ENCODE data around the gene AFAP1L2. TPM values are rescaled to one million over a fixed set of nuclear protein-coding genes. Genes with fewer than 3 reads are reported as not detected.

AFAP1L2 gene
- total and polyA plus RNA-seq, 4 experiments from 2014 or later, result 0.50 to 4.3 (median 2.3) TPM

DNA sequence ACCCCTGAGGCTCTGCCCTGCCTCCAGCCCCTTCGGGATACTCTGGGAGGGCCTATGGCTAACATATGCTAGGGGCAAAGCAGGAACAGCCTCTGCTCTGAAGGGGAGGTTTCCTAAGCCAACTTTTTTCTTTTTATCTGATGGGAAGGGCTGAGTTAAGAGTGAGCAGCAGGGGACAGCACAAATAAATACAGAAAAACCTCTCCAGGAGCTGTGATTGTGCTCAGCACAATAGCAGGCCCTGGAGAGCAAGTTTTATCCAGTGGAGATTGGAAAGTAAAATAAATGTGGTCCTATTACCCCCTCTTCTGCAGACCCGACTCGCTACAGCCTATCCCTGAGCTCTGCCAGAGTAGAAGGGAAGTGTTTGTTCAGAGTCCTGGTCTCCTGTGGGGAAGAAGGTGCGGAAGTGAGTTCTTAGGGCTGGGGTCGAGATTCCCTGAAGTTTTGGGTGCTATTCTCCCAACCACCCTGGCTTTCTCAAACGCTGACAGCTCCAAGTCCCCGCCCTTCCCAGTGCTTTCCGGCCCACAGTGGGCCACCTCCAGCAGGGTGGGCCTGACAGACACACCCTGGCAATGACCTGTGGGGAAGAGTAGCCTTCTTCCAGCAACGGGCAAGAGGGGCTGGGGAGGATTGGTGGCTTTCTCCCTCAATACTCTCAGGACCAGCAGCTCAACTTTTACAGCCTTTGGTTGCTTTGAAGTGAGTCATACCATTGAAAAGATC lies 23.0 kb upstream of the AFAP1L2 start:
- Mint-ChIP-seq H3K9me3 (peaks cover 0 to 4% (median 0%) of the 10 kb centered on the region in 8 donors), H3K4me1 (no peaks in the 10 kb centered on the region), H3K4me3 (no peak overlapping the region), H3K27me3 (no peaks in the 10 kb centered on the region), H3K36me3 (peaks cover 26 to 27% of the 10 kb centered on the region in 2 donors), H3K27ac (no peak overlapping the region)
- Histone ChIP-seq H3K4me3 (ENCODE audit: low read length in 2 of 2) (no peak overlapping the region), H3K27ac (ENCODE audit: low read depth, low read length) (no peak overlapping the region), H3K36me3 (ENCODE audit: insufficient read depth, low read length) (no peaks in the 10 kb centered on the region), H3K4me1 (ENCODE audit: insufficient read depth, low read length) (no peaks in the 10 kb centered on the region), H3K27me3 (ENCODE audit: insufficient read depth, low read length) (no peaks in the 10 kb centered on the region), H3K9me3 (ENCODE audit: control insufficient read depth in 1 of 2, low read length in 2 of 2) (no peaks in the 10 kb centered on the region)
- POLR2A ChIA-PET (ENCODE audit: partially characterized antibody), result interaction anchor here (1.0 kb wide), 1 partner anchor 11 kb away, joined by 3 read pairs; no protein-coding TSS in a partner anchor
- CTCF ChIA-PET (ENCODE audit: partially characterized antibody), result interaction anchor here (1.0 kb wide), 1 partner anchor 358 kb away, joined by 3 read pairs; no protein-coding TSS in a partner anchor
- no peak for DNase-seq
- intact Hi-C loops (cut with micrococcal nuclease), result no loop called here

DNA sequence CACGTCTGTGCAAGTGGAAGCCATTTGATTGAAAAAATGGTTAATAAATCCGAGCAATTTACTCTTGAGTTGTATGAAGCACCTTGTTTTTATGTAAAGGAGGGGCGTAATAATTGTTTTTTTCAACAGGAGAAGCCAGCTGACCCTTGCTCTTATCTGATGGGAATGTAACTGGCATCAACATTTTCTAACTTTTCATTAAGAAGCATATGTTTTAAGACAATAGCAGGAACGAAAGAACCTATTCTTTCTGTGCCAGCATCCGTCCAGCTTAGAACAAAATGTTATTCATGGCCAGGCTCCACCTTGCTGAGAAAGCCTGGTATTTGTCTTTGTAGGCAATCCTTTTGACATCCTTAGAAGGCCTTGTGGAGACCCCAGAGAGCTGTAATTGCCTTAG lies 22.2 kb upstream of the AFAP1L2 start:
- no peaks in the 10 kb centered on the region for H3K36me3 ChIP-seq (ENCODE audit: insufficient read depth, low read length)
- Mint-ChIP-seq H3K36me3 (peaks cover 19% of the 10 kb centered on the region in 2 donors), H3K4me3 (no peak overlapping the region), H3K27ac (no peak overlapping the region), H3K9me3 (peaks cover 0 to 4% (median 0%) of the 10 kb centered on the region in 8 donors), H3K27me3 (no peaks in the 10 kb centered on the region), H3K4me1 (no peaks in the 10 kb centered on the region)
- DNase-seq, result no peak
- no peak overlapping the region for H3K4me3 ChIP-seq (ENCODE audit: low read length in 2 of 2)
- no peaks in the 10 kb centered on the region for H3K27me3 ChIP-seq (ENCODE audit: insufficient read depth, low read length)
- no peak overlapping the region for H3K27ac ChIP-seq (ENCODE audit: low read depth, low read length)
- ChIA-PET CTCF (ENCODE audit: partially characterized antibody) (interaction anchor here (0.6 kb wide), 1 partner anchor 267 kb away, joined by 3 read pairs; no protein-coding TSS in a partner anchor), POLR2A (ENCODE audit: partially characterized antibody) (no interaction called here)
- H3K4me1 ChIP-seq (ENCODE audit: insufficient read depth, low read length), result no peaks in the 10 kb centered on the region
- H3K9me3 ChIP-seq (ENCODE audit: control insufficient read depth in 1 of 2, low read length in 2 of 2), result no peaks in the 10 kb centered on the region
- intact Hi-C loops (cut with micrococcal nuclease), result no loop called here

DNA sequence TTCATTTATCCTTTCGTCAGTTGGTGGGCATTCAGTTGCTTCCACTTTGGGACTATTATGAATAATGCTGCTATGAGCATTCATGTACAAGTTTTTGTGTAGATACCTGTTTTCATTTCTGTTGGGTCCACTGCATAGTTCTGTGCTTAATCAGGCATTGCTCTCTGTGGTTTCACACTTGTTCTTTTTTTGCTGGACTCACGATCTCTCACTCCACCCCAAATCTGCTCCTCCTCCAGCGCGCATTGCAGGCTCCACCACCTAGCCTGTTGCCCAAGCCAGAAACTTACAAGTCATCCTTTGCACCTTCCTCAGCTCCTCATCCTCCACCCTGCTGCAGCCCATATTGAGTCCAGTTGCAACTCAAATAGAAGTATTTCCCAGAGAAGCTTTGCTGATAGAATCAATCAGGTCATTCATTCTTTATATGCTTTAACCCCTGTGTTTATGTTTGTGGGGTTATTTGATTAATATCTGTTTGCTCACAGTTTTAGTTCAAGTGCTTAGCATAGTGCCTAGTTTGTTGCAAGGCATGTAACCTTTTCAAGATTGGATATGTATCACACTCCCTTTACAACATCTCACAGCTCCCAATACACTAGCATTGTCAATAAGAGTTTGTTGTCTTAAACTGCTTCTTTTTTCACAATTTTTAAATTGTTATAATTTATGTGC lies 16.6 kb upstream of the AFAP1L2 start:
- no peaks in the 10 kb centered on the region for H3K27me3 ChIP-seq (ENCODE audit: insufficient read depth, low read length)
- Mint-ChIP-seq H3K9me3 (peaks cover 0 to 4% (median under 1%) of the 10 kb centered on the region in 8 donors), H3K27me3 (peaks cover 8 to 17% of the 10 kb centered on the region in 2 donors), H3K36me3 (no peaks in the 10 kb centered on the region), H3K4me3 (no peak overlapping the region), H3K4me1 (no peaks in the 10 kb centered on the region), H3K27ac (no peak overlapping the region)
- ChIA-PET CTCF (ENCODE audit: partially characterized antibody) (no interaction called here), POLR2A (ENCODE audit: partially characterized antibody) (no interaction called here)
- no peaks in the 10 kb centered on the region for H3K9me3 ChIP-seq (ENCODE audit: control insufficient read depth in 1 of 2, low read length in 2 of 2)
- no peak for DNase-seq
- no peaks in the 10 kb centered on the region for H3K4me1 ChIP-seq (ENCODE audit: insufficient read depth, low read length)
- H3K27ac ChIP-seq (ENCODE audit: low read depth, low read length), result no peak overlapping the region
- no peak overlapping the region for H3K4me3 ChIP-seq (ENCODE audit: low read length in 2 of 2)
- intact Hi-C loops (cut with micrococcal nuclease), result no loop called here
- no peaks in the 10 kb centered on the region for H3K36me3 ChIP-seq (ENCODE audit: insufficient read depth, low read length)

DNA sequence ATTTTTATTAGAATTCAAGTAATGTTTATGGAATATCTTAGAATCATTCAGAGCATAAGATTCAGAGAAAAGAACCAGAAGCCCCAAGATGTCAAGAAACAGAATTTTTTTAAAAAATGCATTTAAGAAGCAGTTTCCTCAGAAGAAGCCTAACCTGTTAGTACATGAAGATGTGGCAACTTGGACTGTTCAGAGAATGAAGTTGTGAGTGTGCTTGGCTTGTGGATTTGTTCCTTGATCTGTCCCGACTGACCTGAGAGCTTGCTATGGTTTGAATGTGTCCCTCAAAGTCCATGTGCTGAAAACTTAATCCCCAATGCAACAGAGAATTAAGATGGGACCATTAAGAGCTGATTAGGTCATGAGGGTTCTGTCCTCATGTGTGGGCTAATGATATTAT lies 13.8 kb upstream of the AFAP1L2 start:
- Histone ChIP-seq H3K4me3 (ENCODE audit: low read length in 2 of 2) (no peak overlapping the region), H3K27me3 (ENCODE audit: insufficient read depth, low read length) (no peaks in the 10 kb centered on the region), H3K27ac (ENCODE audit: low read depth, low read length) (no peak overlapping the region), H3K9me3 (ENCODE audit: control insufficient read depth in 1 of 2, low read length in 2 of 2) (no peaks in the 10 kb centered on the region), H3K4me1 (ENCODE audit: insufficient read depth, low read length) (no peaks in the 10 kb centered on the region), H3K36me3 (ENCODE audit: insufficient read depth, low read length) (no peaks in the 10 kb centered on the region)
- ChIA-PET CTCF (ENCODE audit: partially characterized antibody) (no interaction called here), POLR2A (ENCODE audit: partially characterized antibody) (no interaction called here)
- intact Hi-C loops (cut with micrococcal nuclease), result no loop called here
- Mint-ChIP-seq H3K9me3 (peaks cover 0 to 4% (median 0%) of the 10 kb centered on the region in 8 donors), H3K27ac (no peak overlapping the region), H3K27me3 (peaks cover 8 to 19% of the 10 kb centered on the region in 2 donors), H3K4me3 (no peak overlapping the region), H3K4me1 (no peaks in the 10 kb centered on the region), H3K36me3 (no peaks in the 10 kb centered on the region)
- no peak for DNase-seq

DNA sequence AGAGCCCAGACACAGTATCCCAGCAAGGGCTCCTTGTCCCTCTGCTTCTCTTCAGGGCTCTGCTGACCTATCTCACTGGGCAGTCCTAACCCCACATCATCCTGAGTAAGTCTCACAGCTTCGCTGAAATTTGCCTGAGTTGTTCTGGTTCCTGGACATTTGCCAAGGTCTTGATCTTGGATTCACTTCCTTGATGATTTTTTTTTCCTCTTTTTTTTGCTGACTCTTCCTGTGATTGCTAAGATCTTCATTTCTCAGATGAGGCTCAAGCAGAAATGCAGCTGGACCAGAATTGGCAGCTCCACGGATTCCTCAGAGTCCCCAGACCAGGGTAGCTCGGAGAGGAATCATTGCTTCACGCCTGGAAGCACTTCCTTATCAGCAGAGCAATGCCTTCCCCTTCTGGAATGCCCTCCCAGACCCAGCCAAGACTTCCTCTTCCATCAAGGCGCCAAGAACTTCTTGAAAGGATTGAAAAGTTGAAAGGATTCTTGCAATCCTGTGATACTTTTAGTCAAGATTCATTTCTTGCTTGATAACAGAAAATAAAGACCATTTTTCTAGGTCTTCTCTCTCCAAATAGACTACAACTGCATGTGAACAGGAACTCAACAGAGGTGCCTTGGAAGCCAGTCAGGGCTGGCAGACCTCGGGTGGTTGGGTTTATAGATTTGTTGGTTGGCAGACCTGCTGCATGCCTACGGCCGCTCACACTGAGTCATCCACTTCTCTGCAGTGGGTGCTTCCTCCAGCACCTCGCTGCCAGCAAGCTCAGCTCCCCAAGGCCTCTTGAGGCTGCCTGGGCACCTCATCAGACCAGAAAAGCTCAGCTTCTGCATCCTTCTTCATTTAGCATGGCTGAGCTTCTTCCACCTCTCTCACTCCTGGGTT lies 8.8 kb upstream of the AFAP1L2 start:
- H3K27me3 Mint-ChIP-seq, result peaks cover 8 to 19% of the 10 kb centered on the region in 2 donors
- no peak for DNase-seq
- no peak overlapping the region for H3K4me3 ChIP-seq (ENCODE audit: low read length in 2 of 2)
- H3K27ac ChIP-seq (ENCODE audit: low read depth, low read length), result no peak overlapping the region
- H3K4me1 Mint-ChIP-seq, result no peaks in the 10 kb centered on the region
- no peaks in the 10 kb centered on the region for H3K36me3 Mint-ChIP-seq
- H3K4me3 Mint-ChIP-seq, result no peak overlapping the region
- intact Hi-C loops (cut with micrococcal nuclease), result no loop called here
- H3K36me3 ChIP-seq (ENCODE audit: insufficient read depth, low read length), result no peaks in the 10 kb centered on the region
- H3K27me3 ChIP-seq (ENCODE audit: insufficient read depth, low read length), result no peaks in the 10 kb centered on the region
- no peak overlapping the region for H3K27ac Mint-ChIP-seq
- H3K4me1 ChIP-seq (ENCODE audit: insufficient read depth, low read length), result no peaks in the 10 kb centered on the region
- ChIA-PET POLR2A (ENCODE audit: partially characterized antibody) (no interaction called here), CTCF (ENCODE audit: partially characterized antibody) (no interaction called here)
- peaks cover 0 to 3% (median 0%) of the 10 kb centered on the region in 8 donors for H3K9me3 Mint-ChIP-seq
- H3K9me3 ChIP-seq (ENCODE audit: control insufficient read depth in 1 of 2, low read length in 2 of 2), result no peaks in the 10 kb centered on the region

DNA sequence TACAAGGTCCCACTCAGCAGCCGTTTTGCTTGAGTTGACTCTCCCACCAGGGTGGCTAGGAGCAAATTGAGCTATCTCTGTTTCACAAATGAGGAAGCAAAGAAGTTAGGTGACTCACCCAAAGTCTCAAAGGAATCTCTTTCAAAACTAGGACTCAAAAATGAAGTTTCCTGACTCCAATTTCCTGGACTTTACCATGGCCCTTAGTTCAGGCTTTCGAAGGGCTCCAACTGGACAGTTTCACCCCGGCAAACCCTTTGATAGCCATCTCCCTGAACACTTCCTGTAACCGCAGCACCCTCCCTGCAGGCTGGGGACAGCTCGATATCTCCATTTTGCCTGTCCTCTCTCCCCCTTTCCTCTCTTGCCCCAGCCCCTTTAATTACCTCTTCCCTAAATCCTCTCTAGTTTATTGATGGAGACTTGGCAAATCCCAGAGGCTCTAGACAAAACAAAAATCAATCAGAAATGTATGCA lies 4.7 kb upstream of the AFAP1L2 start:
- Histone ChIP-seq H3K4me1 (ENCODE audit: insufficient read depth, low read length) (no peaks in the 10 kb centered on the region), H3K27me3 (ENCODE audit: insufficient read depth, low read length) (no peaks in the 10 kb centered on the region), H3K36me3 (ENCODE audit: insufficient read depth, low read length) (no peaks in the 10 kb centered on the region), H3K9me3 (ENCODE audit: control insufficient read depth in 1 of 2, low read length in 2 of 2) (no peaks in the 10 kb centered on the region), H3K27ac (ENCODE audit: low read depth, low read length) (no peak overlapping the region), H3K4me3 (ENCODE audit: low read length in 2 of 2) (no peak overlapping the region)
- Mint-ChIP-seq H3K27ac (no peak overlapping the region), H3K9me3 (peaks cover 0 to 4% (median 0%) of the 10 kb centered on the region in 8 donors), H3K4me3 (no peak overlapping the region), H3K27me3 (peaks cover 21 to 26% of the 10 kb centered on the region in 2 donors), H3K36me3 (peaks cover 0 to 3% of the 10 kb centered on the region in 2 donors), H3K4me1 (peaks cover 0 to 7% (median 4%) of the 10 kb centered on the region in 4 donors)
- CTCF ChIA-PET (ENCODE audit: partially characterized antibody), result no interaction called here
- DNase-seq, result no peak
- intact Hi-C loops (cut with micrococcal nuclease), result no loop called here
- POLR2A ChIA-PET (ENCODE audit: partially characterized antibody), result no interaction called here
